ENCODE data around the gene SPATA31E1. TPM values are rescaled to one million over a fixed set of nuclear protein-coding genes. Genes with fewer than 3 reads are reported as not detected.

The SPATA31E1 gene
- polyA plus RNA-seq, 1 of the 3 experiments (the other 2 are of a cell fraction): not detected

- WGBS (ENCODE audit: low lambda C conversion rate): 37% methylated on average over 4 of the region's 4 CpGs
- Histone ChIP-seq H2AFZ (ENCODE audit: low read depth) (no peak overlapping the region), H4K20me1 (ENCODE audit: insufficient read depth) (no peaks in the 10 kb centered on the region), H3K79me2 (ENCODE audit: insufficient read depth) (no peaks in the 10 kb centered on the region), H3K36me3 (replicated peaks in 1 of 2; ENCODE audit: control insufficient read depth in 1 of 2, insufficient read depth in 2 of 2, low read length in 1 of 2) (no peaks in the 10 kb centered on the region), H3K27me3 (ENCODE audit: insufficient read depth) (no peaks in the 10 kb centered on the region), H3K4me1 (ENCODE audit: control insufficient read depth in 1 of 2, insufficient read depth in 2 of 2, low read depth in 1 of 2, low read length in 1 of 2) (no peaks in the 10 kb centered on the region), H3K27ac (ENCODE audit: low read depth in 2 of 2, low read length in 1 of 2) (no peak overlapping the region), H3F3A (replicated peaks; ENCODE audit: insufficient read depth) (no peaks in the 10 kb centered on the region), H3K9me3 (no peaks in the 10 kb centered on the region), H3K9ac (no peak overlapping the region), H3K4me3 (ENCODE audit: low read depth in 2 of 2, low read length in 1 of 2) (no peak overlapping the region), H3K9me2 (no peaks in the 10 kb centered on the region), H3K4me2 (no peak overlapping the region)
- no peak for DNase-seq
- CTCF ChIA-PET: no interaction called here
- POLR2A ChIA-PET: no interaction called here
- TF ChIP-seq CHD2 (IDR thresholded peaks at IDR 0.05; ENCODE audit: low read length, partially characterized antibody) (no peak), YY1 (IDR thresholded peaks at IDR 0.05; ENCODE audit: low read depth) (no peak), RFX5 (IDR thresholded peaks at IDR 0.05; ENCODE audit: low read length) (no peak), JUND (IDR thresholded peaks at IDR 0.05) (no peak), POLR2AphosphoS5 (IDR thresholded peaks at IDR 0.05; ENCODE audit: low read depth, low read length) (no peak), GATA2 (CRISPR knock-in tag; IDR thresholded peaks at IDR 0.05) (no peak), MEF2A (IDR thresholded peaks at IDR 0.05; ENCODE audit: borderline replicate concordance, low read depth) (no peak), RAD21 (IDR thresholded peaks at IDR 0.05; ENCODE audit: low read length) (no peak), MXI1 (IDR thresholded peaks at IDR 0.05; ENCODE audit: low read depth, low read length) (no peak), FOSL2 (IDR thresholded peaks at IDR 0.05; ENCODE audit: borderline replicate concordance, low read depth) (no peak), TCF12 (IDR thresholded peaks at IDR 0.05) (no peak)
- TF ChIP-seq, protein P1, sequence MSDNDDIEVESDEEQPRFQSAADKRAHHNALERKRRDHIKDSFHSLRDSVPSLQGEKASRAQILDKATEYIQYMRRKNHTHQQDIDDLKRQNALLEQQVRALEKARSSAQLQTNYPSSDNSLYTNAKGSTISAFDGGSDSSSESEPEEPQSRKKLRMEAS (IDR thresholded peaks at IDR 0.05; ENCODE audit: low read depth): no peak
- TF ChIP-seq, protein P2, sequence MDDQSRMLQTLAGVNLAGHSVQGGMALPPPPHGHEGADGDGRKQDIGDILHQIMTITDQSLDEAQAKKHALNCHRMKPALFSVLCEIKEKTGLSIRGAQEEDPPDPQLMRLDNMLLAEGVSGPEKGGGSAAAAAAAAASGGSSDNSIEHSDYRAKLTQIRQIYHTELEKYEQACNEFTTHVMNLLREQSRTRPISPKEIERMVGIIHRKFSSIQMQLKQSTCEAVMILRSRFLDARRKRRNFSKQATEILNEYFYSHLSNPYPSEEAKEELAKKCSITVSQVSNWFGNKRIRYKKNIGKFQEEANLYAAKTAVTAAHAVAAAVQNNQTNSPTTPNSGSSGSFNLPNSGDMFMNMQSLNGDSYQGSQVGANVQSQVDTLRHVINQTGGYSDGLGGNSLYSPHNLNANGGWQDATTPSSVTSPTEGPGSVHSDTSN (IDR thresholded peaks at IDR 0.05): no peak
- TF ChIP-seq, protein P3, sequence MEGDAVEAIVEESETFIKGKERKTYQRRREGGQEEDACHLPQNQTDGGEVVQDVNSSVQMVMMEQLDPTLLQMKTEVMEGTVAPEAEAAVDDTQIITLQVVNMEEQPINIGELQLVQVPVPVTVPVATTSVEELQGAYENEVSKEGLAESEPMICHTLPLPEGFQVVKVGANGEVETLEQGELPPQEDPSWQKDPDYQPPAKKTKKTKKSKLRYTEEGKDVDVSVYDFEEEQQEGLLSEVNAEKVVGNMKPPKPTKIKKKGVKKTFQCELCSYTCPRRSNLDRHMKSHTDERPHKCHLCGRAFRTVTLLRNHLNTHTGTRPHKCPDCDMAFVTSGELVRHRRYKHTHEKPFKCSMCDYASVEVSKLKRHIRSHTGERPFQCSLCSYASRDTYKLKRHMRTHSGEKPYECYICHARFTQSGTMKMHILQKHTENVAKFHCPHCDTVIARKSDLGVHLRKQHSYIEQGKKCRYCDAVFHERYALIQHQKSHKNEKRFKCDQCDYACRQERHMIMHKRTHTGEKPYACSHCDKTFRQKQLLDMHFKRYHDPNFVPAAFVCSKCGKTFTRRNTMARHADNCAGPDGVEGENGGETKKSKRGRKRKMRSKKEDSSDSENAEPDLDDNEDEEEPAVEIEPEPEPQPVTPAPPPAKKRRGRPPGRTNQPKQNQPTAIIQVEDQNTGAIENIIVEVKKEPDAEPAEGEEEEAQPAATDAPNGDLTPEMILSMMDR (IDR thresholded peaks at IDR 0.05): no peak
- TF ChIP-seq, protein P4, sequence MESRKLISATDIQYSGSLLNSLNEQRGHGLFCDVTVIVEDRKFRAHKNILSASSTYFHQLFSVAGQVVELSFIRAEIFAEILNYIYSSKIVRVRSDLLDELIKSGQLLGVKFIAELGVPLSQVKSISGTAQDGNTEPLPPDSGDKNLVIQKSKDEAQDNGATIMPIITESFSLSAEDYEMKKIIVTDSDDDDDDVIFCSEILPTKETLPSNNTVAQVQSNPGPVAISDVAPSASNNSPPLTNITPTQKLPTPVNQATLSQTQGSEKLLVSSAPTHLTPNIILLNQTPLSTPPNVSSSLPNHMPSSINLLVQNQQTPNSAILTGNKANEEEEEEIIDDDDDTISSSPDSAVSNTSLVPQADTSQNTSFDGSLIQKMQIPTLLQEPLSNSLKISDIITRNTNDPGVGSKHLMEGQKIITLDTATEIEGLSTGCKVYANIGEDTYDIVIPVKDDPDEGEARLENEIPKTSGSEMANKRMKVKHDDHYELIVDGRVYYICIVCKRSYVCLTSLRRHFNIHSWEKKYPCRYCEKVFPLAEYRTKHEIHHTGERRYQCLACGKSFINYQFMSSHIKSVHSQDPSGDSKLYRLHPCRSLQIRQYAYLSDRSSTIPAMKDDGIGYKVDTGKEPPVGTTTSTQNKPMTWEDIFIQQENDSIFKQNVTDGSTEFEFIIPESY (IDR thresholded peaks at IDR 0.05; ENCODE audit: borderline replicate concordance, low read depth): no peak
- TF ChIP-seq, protein P5, sequence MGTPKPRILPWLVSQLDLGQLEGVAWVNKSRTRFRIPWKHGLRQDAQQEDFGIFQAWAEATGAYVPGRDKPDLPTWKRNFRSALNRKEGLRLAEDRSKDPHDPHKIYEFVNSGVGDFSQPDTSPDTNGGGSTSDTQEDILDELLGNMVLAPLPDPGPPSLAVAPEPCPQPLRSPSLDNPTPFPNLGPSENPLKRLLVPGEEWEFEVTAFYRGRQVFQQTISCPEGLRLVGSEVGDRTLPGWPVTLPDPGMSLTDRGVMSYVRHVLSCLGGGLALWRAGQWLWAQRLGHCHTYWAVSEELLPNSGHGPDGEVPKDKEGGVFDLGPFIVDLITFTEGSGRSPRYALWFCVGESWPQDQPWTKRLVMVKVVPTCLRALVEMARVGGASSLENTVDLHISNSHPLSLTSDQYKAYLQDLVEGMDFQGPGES (IDR thresholded peaks at IDR 0.05; ENCODE audit: low read depth, low read length): no peak
Observed at GRCh38 chr9:87892956-87893355, 10.3 kb downstream of the SPATA31E1 start.
